Islet precursor cell (in vitro differentiated cells): ENCODE measurements around the gene CFH.
"Not testable (repeated sequence)": the region's sequence is repeated elsewhere in the genome, so short reads cannot be mapped to it uniquely, and the experiment has no call there.

ENCODE experiments used
- DNase-seq: peaks from one replicate; pipeline ENCODE4 v3.0.0-alpha.2; 2018

The CFH gene

GRCh38 chr1:196774175-196774574, 122.3 kb downstream of the CFH start:
- DNase-seq: no peak

- DNase-seq: no peak
Observed at GRCh38 chr1:196774603-196775002, 122.8 kb downstream of the CFH start, which contains the start of gene CFHR3. TSS of gene CFHR3 (plus strand) at chr1:196774840. CDS start at chr1:196774887, 47 bp downstream.

GRCh38 chr1:196777603-196778002, 125.8 kb downstream of the CFH start:
- DNase-seq: no peak

GRCh38 chr1:196779093-196779492, 127.2 kb downstream of the CFH start:
- no peak for DNase-seq

- DNase-seq: not testable (repeated sequence)
Observed at GRCh38 chr1:196791252-196791651, 139.4 kb downstream of the CFH start.

- not testable (repeated sequence) for DNase-seq
Observed at GRCh38 chr1:196794103-196794502, 142.3 kb downstream of the CFH start.
